Measurements from ENCODE around the gene DBI. TPM values are rescaled to one million over a fixed set of nuclear protein-coding genes. Genes with fewer than 3 reads are reported as not detected.

The DBI gene
- polyA plus RNA-seq, 1 donor from 2014 or later, result 110 TPM

- TF ChIP-seq, protein P1, sequence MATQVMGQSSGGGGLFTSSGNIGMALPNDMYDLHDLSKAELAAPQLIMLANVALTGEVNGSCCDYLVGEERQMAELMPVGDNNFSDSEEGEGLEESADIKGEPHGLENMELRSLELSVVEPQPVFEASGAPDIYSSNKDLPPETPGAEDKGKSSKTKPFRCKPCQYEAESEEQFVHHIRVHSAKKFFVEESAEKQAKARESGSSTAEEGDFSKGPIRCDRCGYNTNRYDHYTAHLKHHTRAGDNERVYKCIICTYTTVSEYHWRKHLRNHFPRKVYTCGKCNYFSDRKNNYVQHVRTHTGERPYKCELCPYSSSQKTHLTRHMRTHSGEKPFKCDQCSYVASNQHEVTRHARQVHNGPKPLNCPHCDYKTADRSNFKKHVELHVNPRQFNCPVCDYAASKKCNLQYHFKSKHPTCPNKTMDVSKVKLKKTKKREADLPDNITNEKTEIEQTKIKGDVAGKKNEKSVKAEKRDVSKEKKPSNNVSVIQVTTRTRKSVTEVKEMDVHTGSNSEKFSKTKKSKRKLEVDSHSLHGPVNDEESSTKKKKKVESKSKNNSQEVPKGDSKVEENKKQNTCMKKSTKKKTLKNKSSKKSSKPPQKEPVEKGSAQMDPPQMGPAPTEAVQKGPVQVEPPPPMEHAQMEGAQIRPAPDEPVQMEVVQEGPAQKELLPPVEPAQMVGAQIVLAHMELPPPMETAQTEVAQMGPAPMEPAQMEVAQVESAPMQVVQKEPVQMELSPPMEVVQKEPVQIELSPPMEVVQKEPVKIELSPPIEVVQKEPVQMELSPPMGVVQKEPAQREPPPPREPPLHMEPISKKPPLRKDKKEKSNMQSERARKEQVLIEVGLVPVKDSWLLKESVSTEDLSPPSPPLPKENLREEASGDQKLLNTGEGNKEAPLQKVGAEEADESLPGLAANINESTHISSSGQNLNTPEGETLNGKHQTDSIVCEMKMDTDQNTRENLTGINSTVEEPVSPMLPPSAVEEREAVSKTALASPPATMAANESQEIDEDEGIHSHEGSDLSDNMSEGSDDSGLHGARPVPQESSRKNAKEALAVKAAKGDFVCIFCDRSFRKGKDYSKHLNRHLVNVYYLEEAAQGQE (IDR thresholded peaks at IDR 0.05; ENCODE audit: borderline replicate concordance), result no peak
- TF ChIP-seq SMC3 (conservative IDR thresholded peaks at IDR 0.05; ENCODE audit: poor library complexity), result no peak
- TF ChIP-seq EZH2 (IDR thresholded peaks at IDR 0.05; ENCODE audit: borderline replicate concordance, insufficient read depth, low read length, poor library complexity, severe bottlenecking), result no peak
- TF ChIP-seq RAD21 (conservative IDR thresholded peaks at IDR 0.05), result no peak
- TF ChIP-seq MXI1 (conservative IDR thresholded peaks at IDR 0.05; ENCODE audit: poor library complexity, severe bottlenecking), result no peak
- no peak for TF ChIP-seq EP300 (conservative IDR thresholded peaks at IDR 0.05; ENCODE audit: poor library complexity, severe bottlenecking)
- TF ChIP-seq, protein P2, sequence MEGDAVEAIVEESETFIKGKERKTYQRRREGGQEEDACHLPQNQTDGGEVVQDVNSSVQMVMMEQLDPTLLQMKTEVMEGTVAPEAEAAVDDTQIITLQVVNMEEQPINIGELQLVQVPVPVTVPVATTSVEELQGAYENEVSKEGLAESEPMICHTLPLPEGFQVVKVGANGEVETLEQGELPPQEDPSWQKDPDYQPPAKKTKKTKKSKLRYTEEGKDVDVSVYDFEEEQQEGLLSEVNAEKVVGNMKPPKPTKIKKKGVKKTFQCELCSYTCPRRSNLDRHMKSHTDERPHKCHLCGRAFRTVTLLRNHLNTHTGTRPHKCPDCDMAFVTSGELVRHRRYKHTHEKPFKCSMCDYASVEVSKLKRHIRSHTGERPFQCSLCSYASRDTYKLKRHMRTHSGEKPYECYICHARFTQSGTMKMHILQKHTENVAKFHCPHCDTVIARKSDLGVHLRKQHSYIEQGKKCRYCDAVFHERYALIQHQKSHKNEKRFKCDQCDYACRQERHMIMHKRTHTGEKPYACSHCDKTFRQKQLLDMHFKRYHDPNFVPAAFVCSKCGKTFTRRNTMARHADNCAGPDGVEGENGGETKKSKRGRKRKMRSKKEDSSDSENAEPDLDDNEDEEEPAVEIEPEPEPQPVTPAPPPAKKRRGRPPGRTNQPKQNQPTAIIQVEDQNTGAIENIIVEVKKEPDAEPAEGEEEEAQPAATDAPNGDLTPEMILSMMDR (IDR thresholded peaks at IDR 0.05; ENCODE audit: poor library complexity, severe bottlenecking), result no peak
- no peak for TF ChIP-seq POLR2AphosphoS5 (IDR thresholded peaks at IDR 0.05)
- no peak for TF ChIP-seq TAF1 (IDR thresholded peaks at IDR 0.05; ENCODE audit: low read depth)
- H4K20me1 ChIP-seq (ENCODE audit: insufficient read depth), result no peaks in the 10 kb centered on the region
- no peak overlapping the region for H3K9ac ChIP-seq (ENCODE audit: low read length)
- H3K27ac ChIP-seq (ENCODE audit: low read length), result no peak overlapping the region
- H2AFZ ChIP-seq (ENCODE audit: low read depth, low read length), result no peak overlapping the region
- H3K36me3 ChIP-seq (ENCODE audit: insufficient read depth, low read length), result no peaks in the 10 kb centered on the region
- no peaks in the 10 kb centered on the region for H3K79me2 ChIP-seq (replicated peaks; ENCODE audit: insufficient read depth, low read length)
- H3K4me2 ChIP-seq (ENCODE audit: low read length), result no peak overlapping the region
- H3K27me3 ChIP-seq (ENCODE audit: insufficient read depth, low read depth, low read length), result no peaks in the 10 kb centered on the region
- no peaks in the 10 kb centered on the region for H3F3A ChIP-seq (ENCODE audit: insufficient read depth, low read length, poor library complexity, severe bottlenecking)
- no peaks in the 10 kb centered on the region for H3K9me3 ChIP-seq (ENCODE audit: low read length)
- no peak overlapping the region for H3K4me3 ChIP-seq (ENCODE audit: low read length)
- no peaks in the 10 kb centered on the region for H3K9me2 ChIP-seq (ENCODE audit: insufficient read depth, low read length)
Observed at GRCh38 chr2:119338272-119338671, 28.5 kb upstream of the DBI start.

DNA sequence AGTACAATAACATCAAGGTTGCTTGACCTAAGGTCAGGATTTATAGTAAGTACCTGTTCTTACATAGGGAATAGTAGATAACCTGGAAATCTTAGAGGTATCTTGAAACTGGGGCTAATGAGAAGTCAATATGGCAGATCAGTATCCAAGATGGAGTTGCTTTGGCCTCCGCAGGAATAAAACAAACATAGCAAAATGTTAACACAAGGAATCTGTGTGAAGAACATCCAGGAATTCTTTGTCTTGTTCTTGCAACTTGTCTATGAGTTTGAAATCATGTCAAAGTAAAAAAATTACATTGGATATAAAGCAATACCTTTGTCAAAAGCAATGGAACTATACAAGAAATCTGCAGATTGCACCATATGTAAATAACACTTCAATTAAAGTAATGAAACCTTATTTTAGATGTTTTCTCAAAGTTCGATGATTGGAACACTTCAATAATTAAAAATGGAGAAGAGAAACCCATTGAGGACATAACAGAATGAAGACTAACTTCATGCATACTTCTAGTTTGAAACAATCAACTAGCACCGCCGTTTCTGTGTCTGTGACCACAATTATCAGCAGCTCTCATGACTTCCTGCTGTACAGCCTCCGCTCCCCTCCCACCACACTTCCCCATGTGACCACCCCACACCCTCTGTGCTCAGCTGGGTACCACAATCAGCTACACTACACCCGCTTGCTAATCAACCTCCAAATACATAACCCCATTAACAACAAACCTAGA is 27.8 kb upstream of the DBI start:
- no peak overlapping the region for H3K4me3 ChIP-seq (ENCODE audit: low read length)
- H4K20me1 ChIP-seq (ENCODE audit: insufficient read depth), result no peaks in the 10 kb centered on the region
- TF ChIP-seq SMC3 (conservative IDR thresholded peaks at IDR 0.05; ENCODE audit: poor library complexity), result no peak
- TF ChIP-seq, protein P1 (IDR thresholded peaks at IDR 0.05; ENCODE audit: borderline replicate concordance), result no peak
- no peaks in the 10 kb centered on the region for H3K27me3 ChIP-seq (ENCODE audit: insufficient read depth, low read depth, low read length)
- no peak overlapping the region for H3K27ac ChIP-seq (ENCODE audit: low read length)
- H3F3A ChIP-seq (ENCODE audit: insufficient read depth, low read length, poor library complexity, severe bottlenecking), result no peaks in the 10 kb centered on the region
- H3K9me2 ChIP-seq (ENCODE audit: insufficient read depth, low read length), result no peaks in the 10 kb centered on the region
- H3K4me2 ChIP-seq (ENCODE audit: low read length), result no peak overlapping the region
- no peak overlapping the region for H2AFZ ChIP-seq (ENCODE audit: low read depth, low read length)
- H3K79me2 ChIP-seq (replicated peaks; ENCODE audit: insufficient read depth, low read length), result no peaks in the 10 kb centered on the region
- H3K36me3 ChIP-seq (ENCODE audit: insufficient read depth, low read length), result no peaks in the 10 kb centered on the region
- no peak overlapping the region for H3K9ac ChIP-seq (ENCODE audit: low read length)
- H3K9me3 ChIP-seq (ENCODE audit: low read length), result no peaks in the 10 kb centered on the region
